Esophagus (tissue), 2 donors: ENCODE measurements around the gene SPINK9. TPM values are rescaled to one million over a fixed set of nuclear protein-coding genes. Genes with fewer than 3 reads are reported as not detected.
A peak's percentile ranks its signal among the peaks of the same experiment; 100 is the strongest.

Experiments
- H3K27ac ChIP-seq, 2 donors: one replicate each; pipeline ENCODE4 v1.5.1; 2013; ENCODE audit warnings: low read depth in 2 of 2, mild to moderate bottlenecking in 2 of 2, inconsistent platforms in 1 of 2, low read length in 1 of 2, moderate library complexity in 1 of 2
- H3K27me3 ChIP-seq, 2 donors: one replicate each; pipeline ENCODE4 v1.6.1; 2013; ENCODE audit warnings: low read length in 2 of 2, control low read depth in 1 of 2, mild to moderate bottlenecking in 1 of 2; ENCODE audit not compliant: insufficient read depth in 2 of 2, control insufficient read depth in 1 of 2
- H3K36me3 ChIP-seq, 2 donors: one replicate each; pipeline ENCODE4 v1.6.1; 2013; ENCODE audit warnings: low read length in 1 of 2; ENCODE audit not compliant: control insufficient read depth in 2 of 2, insufficient read depth in 2 of 2
- H3K4me1 ChIP-seq, 2 donors: one replicate each; pipeline ENCODE4 v1.6.1; 2013; ENCODE audit warnings: low read length in 1 of 2; ENCODE audit not compliant: control insufficient read depth in 2 of 2, insufficient read depth in 2 of 2
- H3K4me3 ChIP-seq, 2 donors: one replicate each; pipeline ENCODE4 v1.5.1; 2013; ENCODE audit warnings: low read length in 2 of 2, mild to moderate bottlenecking in 2 of 2, low read depth in 1 of 2, moderate library complexity in 1 of 2
- H3K9me3 ChIP-seq, 2 donors: one replicate each; pipeline ENCODE4 v1.6.1; 2013; ENCODE audit warnings: mild to moderate bottlenecking in 2 of 2, low read depth in 1 of 2, low read length in 1 of 2, moderate library complexity in 1 of 2; ENCODE audit not compliant: control insufficient read depth in 2 of 2, insufficient read depth in 1 of 2
- WGBS, 2 donors: extraction: QIAGEN DNeasy Blood & Tissue Kit; methylation state at CpG; one replicate each; pipeline ENCODE4 v1.1.7; 2013; 5-methylcytosine and 5-hydroxymethylcytosine counted together
- polyA plus RNA-seq, 2 donors: library from polyadenylated mRNA; stranded (reverse); fragments of 200-250 nt; gene quantifications; one replicate each; pipeline ENCODE4 v1.2.3, GENCODE V29; 2013
- donor health status: healthy with polysubstance abuse.
- donor health status: Bipolar disorder and iron deficiency.

Gene SPINK9, protein sequence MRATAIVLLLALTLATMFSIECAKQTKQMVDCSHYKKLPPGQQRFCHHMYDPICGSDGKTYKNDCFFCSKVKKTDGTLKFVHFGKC
- polyA plus RNA-seq, result under 1 TPM in 1 of 2 donors, not detected in 1; 0.07 TPM

DNA sequence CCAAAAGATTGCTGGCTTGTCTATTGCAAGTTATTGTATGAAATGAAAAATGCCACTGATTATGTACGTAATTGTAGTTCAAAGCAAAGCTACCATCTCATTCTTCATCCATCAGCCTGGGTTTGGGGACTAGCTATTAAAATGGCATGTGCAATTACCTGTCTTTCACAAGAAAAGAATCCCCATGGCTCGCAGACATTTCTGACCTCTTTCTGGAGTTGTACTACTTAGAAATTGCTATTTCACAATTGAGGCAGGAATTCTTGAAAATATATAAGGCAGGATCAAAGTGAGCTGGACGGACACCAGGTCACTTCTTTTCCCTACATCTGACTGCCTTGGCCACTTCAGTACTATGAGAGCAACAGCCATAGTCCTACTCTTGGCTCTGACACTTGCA is at the start of gene SPINK9:
TSS of gene SPINK9 (plus strand) at position 301 of the 400 bp plus-strand sequence. CDS start at position 356, 55 bp downstream.
- H3K36me3 ChIP-seq, result no peaks in the 10 kb centered on the region
- H3K27me3 ChIP-seq, result no peaks in the 10 kb centered on the region
- H3K9me3 ChIP-seq, result no peaks in the 10 kb centered on the region
- H3K4me1 ChIP-seq, result no peaks in the 10 kb centered on the region
- no peak within 1 kb of the TSS for H3K4me3 ChIP-seq
- WGBS, 2 donors, result 81 to 86% methylated on average over 3 of the region's 3 CpGs
- no peak within 1 kb of the TSS for H3K27ac ChIP-seq

DNA sequence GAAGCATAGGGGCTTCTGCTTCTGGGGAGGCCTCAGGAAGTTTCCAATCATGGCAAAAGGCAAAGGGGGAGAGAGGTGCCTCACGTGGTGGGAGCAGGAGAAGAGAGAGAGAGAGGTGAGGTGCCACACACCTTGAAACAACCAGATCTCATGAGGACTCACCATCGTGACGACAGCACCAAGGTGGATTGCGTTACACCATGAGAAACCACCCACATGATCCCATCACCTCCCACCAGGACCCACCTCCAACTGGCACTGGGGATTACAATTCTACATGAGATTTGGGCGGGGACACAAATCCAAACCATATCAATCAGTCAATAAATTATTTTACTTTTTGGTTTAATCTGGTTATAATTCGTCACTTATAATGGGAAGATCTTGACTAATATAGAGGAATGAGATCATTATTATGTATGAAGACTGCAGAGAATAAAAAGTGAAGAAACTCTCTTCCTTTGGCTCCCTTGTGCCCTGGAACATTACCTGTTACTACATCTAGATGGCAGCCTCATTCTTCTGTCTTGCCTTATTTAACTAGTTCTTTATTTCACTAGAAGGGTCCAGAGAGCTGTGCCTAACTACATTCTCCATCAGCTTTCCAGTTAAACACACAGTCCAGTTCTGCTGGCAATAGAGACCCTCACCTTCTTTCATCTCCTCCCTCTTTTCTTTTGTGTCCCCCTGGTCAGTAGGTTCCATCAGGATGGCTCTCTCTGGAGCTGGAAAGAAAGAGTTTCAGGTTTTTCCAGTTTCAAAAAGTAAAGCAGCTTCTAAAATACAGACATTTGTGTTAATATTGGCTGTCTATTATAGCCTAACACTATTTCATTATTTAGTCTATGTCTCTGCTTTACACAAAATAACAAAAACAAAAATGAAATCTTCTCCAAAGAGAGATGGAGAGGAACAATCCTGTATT is 44.8 kb upstream of the SPINK9 start:
- H3K9me3 ChIP-seq, result no peaks in the 10 kb centered on the region
- H3K27ac ChIP-seq, result no peak overlapping the region
- H3K36me3 ChIP-seq, result no peaks in the 10 kb centered on the region
- H3K4me1 ChIP-seq, result no peaks in the 10 kb centered on the region
- H3K27me3 ChIP-seq, result no peaks in the 10 kb centered on the region
- H3K4me3 ChIP-seq, result no peak overlapping the region
- WGBS, 2 donors, result 59 to 60% methylated on average over 6 of the region's 6 CpGs

DNA sequence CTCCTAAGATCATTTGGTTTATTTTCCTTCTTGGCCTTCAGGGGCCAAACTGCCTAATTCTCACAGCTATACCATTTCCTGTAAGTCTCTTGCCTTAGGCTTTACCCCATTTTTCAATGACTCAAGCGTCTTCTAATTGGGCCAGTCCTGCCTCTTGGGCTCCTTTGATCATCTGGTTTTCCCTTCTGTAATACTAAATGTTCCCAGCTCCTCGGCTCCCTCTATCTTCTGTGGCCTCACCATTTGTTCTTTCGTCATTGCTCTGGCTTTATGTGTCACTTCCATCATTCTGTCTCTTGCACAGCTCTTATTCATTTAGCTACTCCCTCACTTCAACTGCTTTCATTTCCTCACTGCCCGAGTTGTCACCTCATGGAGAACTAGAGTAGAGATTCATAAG is 37.6 kb upstream of the SPINK9 start:
- Histone ChIP-seq H3K27me3 (no peaks in the 10 kb centered on the region), H3K36me3 (no peaks in the 10 kb centered on the region), H3K4me3 (no peak overlapping the region), H3K4me1 (no peaks in the 10 kb centered on the region), H3K27ac (no peak overlapping the region), H3K9me3 (no peaks in the 10 kb centered on the region)
- 67 to 81% methylated on average over 4 of the region's 4 CpGs for WGBS, 2 donors

DNA sequence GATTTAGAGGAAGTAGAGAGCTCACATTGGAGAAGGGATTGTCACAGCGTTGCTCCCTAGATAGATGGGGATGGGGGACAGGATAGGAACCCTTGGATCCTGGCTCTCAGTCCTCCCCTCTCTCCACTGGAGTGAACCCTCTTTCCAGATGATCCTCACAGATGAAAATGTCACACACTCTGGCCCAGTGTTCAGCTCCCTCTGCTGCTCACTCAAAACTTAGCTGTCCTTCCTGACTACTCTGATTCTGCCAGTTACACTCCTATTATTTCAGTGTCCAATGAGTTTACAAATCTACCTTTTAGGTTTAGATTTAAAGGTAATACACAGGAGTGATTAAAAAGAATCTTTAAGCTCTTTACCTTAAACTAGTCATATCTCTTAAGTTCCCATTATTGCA is 28.9 kb upstream of the SPINK9 start:
- 81 to 88% methylated on average over 1 of the region's 1 CpG for WGBS, 2 donors
- Histone ChIP-seq H3K27ac (no peak overlapping the region), H3K4me1 (no peaks in the 10 kb centered on the region), H3K9me3 (no peaks in the 10 kb centered on the region), H3K4me3 (no peak overlapping the region), H3K27me3 (no peaks in the 10 kb centered on the region), H3K36me3 (no peaks in the 10 kb centered on the region)

DNA sequence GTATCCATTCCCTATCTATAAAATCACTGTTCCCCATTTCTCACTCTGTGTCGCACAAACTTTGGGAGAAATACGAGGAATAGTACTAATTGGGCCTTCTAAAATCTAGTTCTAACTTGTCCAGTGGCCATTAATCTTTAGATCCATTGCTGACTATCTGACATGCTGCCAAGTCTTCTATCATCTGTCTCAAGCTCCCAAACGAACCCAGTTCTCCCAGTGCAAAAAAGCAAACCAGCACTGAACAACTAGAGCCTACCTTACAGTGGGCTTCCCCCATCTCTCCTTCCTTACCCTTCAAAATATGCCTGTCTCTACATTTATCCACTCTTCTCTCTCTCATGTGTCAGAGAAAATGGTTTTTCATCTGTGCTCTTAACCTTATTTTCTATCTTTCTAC is 26.3 kb upstream of the SPINK9 start:
- no peaks in the 10 kb centered on the region for H3K36me3 ChIP-seq
- H3K4me1 ChIP-seq, result no peaks in the 10 kb centered on the region
- WGBS, 2 donors, result 62 to 63% methylated on average over 3 of the region's 3 CpGs
- no peak overlapping the region for H3K4me3 ChIP-seq
- no peaks in the 10 kb centered on the region for H3K27me3 ChIP-seq
- H3K9me3 ChIP-seq, result no peaks in the 10 kb centered on the region
- peak overlapping the region in 1 of 2 donors; percentile 8 for H3K27ac ChIP-seq

DNA sequence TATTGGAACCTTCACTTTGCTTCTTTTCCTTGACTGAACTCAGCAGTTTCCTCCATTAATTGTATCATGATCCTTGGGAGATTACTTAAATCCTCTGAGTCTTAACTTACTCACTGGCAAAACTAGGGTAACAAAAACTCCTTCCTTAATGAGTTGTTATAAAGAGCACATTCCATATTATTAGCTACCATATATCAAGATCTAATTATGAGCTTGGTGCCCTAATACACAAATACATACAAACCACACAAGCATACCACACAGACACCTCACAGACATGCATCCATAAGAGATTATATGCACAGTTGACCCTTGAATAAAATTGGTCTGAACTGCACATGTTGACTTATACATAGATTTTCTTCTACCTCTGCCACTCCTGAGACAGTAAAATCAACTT is 25.6 kb upstream of the SPINK9 start:
- Histone ChIP-seq H3K9me3 (no peaks in the 10 kb centered on the region), H3K4me1 (no peaks in the 10 kb centered on the region), H3K27me3 (no peaks in the 10 kb centered on the region), H3K36me3 (no peaks in the 10 kb centered on the region), H3K27ac (no peak overlapping the region), H3K4me3 (no peak overlapping the region)

DNA sequence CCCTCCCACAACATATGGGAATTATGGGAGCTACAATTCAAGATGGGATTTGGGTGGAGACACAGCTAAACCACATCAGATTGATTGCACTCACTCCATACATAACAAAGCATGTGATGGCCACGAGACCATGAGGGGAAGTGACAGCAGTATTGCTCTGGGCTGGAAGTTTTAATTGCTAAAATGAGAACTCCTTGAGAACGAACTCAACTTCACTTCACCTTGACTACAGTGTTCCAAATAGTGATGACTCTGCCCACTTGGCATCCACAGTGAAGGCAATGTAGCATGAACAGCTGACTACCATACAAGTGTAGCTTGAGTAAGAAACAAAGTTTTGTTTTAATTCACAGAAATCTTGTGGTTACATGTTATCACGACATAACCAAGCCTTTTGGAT is 23.9 kb upstream of the SPINK9 start:
- Histone ChIP-seq H3K4me3 (no peak overlapping the region), H3K27ac (no peak overlapping the region), H3K27me3 (no peaks in the 10 kb centered on the region), H3K9me3 (no peaks in the 10 kb centered on the region), H3K36me3 (no peaks in the 10 kb centered on the region), H3K4me1 (no peaks in the 10 kb centered on the region)
- WGBS, 2 donors, result 62 to 68% methylated on average over 3 of the region's 3 CpGs

DNA sequence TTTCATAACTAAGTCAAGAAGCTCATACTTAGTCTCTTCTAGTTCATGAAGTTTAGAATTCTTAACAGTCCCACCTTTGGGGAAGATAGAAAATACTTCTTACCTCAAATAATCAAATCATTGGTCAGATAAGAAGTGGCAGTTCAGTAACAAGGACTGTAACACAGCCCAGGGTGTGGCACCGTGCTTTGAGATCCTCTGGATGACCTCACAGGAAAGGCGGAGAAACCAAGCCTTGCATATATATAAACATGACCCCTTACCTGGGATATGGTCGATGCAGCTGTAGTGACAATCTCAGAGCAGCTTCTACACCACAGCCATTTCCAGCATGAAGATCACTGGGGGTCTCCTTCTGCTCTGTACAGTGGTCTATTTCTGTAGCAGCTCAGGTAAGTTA is 23.2 kb upstream of the SPINK9 start, which contains the start of gene SPINK7:
TSS of gene SPINK7 (plus strand) at position 271 of the 400 bp plus-strand sequence. CDS start at position 332, 61 bp downstream.
- H3K27ac ChIP-seq, result no peak within 1 kb of the TSS
- WGBS, 2 donors, result 60 to 66% methylated on average over 3 of the region's 3 CpGs
- H3K36me3 ChIP-seq, result no peaks in the 10 kb centered on the region
- H3K27me3 ChIP-seq, result no peaks in the 10 kb centered on the region
- H3K9me3 ChIP-seq, result no peaks in the 10 kb centered on the region
- no peaks in the 10 kb centered on the region for H3K4me1 ChIP-seq
- peak within 1 kb of the TSS in 1 of 2 donors; percentile 31 for H3K4me3 ChIP-seq

DNA sequence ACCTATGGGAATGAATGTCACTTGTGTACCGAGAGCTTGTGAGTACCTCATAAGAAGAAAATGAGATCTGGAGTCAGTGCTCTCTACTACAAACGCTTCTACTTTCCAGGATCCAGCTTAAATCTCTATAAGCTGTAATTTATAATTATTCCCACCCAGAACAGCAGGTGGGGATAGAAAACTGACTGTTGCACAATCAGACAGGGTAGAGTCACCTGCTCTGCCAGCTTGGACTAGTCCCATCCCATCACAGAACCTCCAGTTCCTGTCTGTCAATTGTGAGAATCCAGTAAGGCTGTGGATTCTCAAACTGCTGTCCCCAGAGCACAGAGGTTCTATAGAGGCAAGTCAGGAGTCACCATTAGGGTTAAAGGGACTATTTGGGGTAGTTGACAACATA is 21.2 kb upstream of the SPINK9 start:
- Histone ChIP-seq H3K36me3 (no peaks in the 10 kb centered on the region), H3K27me3 (no peaks in the 10 kb centered on the region), H3K9me3 (no peaks in the 10 kb centered on the region), H3K4me3 (peak overlapping the region in 1 of 2 donors; percentile 11), H3K27ac (peak overlapping the region in 1 of 2 donors; percentile 42), H3K4me1 (no peaks in the 10 kb centered on the region)
- 81 to 83% methylated on average over 2 of the region's 2 CpGs for WGBS, 2 donors

DNA sequence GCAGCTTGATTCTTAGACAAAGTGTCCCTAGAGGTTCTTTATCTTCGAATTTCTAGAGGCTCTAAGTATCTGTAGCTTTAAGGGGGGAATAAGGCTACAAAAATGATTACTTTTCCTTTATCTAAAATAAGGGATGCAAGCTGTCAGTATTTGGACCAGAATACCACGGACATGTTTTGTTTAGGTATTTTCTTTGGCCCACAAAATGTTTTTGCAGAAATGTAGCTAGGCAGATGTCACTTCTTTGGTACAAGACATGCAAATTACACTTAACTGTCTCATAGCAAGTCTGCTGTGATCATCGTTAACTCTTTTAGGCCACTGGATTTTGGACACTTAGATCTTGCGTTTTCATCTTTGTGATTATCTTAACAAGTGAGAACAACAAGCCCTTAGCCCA is 20.6 kb upstream of the SPINK9 start:
- H3K4me3 ChIP-seq, result no peak overlapping the region
- no peaks in the 10 kb centered on the region for H3K4me1 ChIP-seq
- 58 to 67% methylated on average over 4 of the region's 4 CpGs for WGBS, 2 donors
- no peaks in the 10 kb centered on the region for H3K27me3 ChIP-seq
- H3K36me3 ChIP-seq, result no peaks in the 10 kb centered on the region
- no peak overlapping the region for H3K27ac ChIP-seq
- H3K9me3 ChIP-seq, result no peaks in the 10 kb centered on the region
